NK-92 (cell line): ENCODE measurements around the gene DHCR7.
"Not testable (repeated sequence)": the region's sequence is repeated elsewhere in the genome, so short reads cannot be mapped to it uniquely, and the experiment has no call there.

Source experiments
- DNase-seq: peaks from one replicate; lab custom pipeline; 2025; ENCODE audit not compliant: unreplicated experiment; lab: John Stamatoyannopoulos, UW

Gene DHCR7

DNA sequence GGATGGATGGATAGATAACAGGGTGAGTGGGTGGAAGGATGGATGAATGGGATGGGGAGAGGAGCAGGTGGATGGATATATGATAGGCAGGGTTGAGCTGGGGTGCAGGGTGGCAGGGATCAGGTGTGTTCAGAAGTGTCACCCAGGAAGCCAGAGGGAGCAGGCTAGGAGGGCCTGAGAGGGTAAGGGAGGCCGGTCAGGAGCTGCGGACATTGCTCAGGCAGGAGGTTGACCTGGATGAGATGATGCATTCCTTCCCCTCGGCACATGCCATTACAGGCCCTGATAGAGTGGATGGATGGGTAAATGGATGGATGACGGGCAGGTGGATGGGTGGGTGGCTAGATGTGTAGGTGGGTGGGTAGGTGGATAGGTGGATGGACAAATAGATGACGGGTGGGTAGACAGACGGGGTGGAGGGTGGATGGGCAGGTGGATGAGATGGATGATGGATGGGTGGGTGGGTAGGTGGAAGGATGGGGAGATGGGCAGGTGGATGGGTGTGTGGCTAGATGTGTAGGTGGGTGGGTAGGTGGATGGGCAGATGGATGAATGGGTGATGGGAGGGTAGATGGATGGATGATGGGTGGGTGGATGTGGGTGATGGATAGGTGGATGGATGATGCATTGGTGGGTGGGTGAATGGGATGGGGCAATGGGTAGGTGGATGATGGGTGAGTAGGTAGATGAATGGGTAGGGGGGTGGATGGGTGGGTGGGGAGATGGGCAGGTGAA lies 8.0 kb downstream of the DHCR7 start:
- DNase-seq: no peak

DNA sequence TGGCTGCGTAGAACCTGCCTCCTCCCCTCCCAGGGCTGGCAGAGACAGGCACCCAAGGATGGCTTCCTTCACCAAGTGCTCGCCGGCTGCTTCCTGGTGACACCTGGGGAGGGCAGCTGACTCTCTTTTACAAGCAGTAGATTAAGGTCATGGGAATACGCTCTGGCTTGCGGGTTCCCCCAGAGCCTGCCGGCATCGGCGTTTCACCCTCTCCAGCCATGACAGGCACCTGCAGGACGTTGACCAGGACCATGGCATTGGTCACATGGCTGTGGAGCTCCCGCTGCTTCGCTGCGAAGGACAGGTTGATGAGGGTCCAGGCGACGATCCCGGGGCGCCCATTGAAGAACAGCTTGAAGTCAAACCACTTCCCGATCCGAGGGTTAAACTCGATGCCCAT lies 9.5 kb downstream of the DHCR7 start:
- DNase-seq: no peak

DNA sequence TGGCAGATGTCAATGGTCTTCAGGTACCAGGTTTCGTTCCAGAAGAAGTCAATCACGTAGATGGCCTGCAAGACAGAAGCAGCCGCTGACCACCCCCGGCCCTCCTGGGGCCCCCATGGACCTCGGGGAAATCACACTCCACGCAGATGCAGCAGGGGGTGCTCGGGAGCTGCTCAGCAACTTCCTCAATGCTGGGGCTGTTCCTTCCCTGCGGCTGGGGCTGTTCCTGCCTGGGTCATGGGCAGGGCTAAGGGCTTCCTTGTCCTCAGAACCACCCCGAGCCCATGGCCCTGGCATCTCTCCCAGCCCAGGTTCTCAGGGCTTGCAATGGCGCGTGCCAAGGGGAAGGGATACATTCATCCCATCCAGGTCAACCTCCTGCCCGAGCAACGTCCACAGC lies 10.3 kb downstream of the DHCR7 start:
- no peak for DNase-seq

DNA sequence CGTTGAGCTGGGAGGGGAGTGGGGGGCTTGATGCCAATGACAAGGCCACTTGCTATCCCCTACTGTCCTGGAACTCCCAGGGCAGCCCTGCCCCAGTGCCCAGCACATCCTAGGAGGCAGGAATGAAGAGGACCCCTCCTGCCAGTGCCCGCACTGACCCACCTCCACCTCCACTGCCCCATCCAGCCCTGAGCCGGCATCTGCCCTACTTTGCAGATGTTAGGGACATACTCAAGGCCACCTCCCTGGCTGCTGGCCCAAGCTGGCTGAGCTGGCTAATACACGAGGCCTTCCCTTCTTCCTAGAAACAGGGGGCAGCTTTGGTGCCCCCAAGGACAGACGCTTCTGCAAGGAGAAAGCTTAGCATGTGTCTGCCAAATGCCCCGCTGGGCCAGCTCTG lies 10.8 kb downstream of the DHCR7 start:
- no peak for DNase-seq

DNA sequence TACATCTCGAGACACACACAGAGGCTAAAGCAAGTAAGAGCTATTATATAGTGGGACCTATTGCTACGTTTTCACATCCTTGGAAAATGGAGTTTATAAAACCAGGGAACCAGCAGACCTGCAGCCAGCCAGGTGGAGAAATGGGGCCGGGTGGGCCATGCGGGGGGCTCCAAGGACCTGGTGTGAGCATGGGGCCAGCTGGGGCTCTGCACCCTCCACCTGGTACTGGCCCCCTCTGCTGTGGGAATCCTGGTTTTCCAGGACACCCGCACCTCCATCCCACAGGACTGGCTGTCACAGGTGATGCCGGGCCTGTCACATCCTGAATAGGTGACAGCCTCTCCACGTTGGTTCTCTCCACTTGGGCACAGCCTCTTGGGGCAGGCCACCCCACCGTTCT lies 11.3 kb downstream of the DHCR7 start:
- DNase-seq: no peak

DNA sequence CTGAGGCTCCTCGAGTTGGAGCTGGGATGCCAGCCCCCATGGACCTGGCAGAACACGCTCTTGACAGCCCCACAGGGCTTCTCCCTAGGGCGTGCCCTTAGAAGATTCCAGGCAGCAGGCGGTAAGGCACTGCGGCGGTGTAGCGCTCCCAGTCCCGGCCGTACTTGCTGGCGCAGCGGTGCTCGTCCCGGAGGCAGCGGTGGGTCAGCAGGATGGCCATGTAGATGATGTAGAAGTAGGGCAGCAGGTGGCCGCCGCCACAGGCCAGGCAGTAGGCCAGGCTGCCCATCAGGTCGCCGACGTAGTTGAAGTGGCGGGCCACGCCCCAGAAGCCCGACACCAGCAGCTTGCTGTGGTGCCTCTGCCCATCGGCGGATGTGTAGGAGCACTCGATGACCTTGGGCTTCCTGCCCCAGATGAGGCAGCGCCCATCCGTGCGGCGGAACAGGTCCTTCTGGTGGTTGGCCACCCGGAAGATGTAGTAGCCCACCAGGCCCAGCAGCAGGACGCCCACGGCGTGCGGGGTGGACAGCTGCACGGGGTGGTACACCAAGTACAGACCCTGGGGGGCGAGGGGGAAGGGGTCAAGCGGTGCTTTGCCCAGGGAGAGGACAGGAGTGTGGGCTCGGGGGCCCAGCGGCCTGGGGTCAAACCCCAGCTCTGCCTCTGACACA lies 12.8 kb downstream of the DHCR7 start:
- DNase-seq: no peak

DNA sequence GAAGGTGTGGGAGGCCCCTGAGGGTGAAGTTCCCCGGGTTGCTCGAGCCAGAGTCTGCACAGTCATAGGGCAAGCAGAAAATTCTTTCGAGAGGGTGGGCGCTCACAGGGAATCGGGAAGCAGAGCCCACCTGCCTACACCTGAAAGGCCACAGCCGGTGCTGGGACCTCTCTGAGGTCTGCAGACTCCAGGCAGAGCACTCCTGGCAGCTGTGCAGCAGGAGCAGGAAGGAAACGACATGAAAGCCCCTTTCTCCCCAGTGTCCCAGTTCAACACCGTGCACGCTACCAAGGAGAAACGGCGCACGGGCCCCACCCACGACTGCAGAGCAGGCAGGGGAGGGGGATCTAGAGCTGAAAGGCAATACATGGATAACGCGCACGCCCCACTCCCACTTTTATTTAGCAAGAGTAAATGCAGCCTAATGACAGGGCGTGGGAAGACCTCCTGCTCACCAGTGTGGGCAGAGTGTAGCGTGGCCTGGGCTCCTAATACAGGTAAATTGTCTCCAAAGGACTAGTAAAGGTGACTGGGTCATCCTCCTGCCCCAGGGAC lies 13.5 kb downstream of the DHCR7 start:
- DNase-seq: no peak

DNA sequence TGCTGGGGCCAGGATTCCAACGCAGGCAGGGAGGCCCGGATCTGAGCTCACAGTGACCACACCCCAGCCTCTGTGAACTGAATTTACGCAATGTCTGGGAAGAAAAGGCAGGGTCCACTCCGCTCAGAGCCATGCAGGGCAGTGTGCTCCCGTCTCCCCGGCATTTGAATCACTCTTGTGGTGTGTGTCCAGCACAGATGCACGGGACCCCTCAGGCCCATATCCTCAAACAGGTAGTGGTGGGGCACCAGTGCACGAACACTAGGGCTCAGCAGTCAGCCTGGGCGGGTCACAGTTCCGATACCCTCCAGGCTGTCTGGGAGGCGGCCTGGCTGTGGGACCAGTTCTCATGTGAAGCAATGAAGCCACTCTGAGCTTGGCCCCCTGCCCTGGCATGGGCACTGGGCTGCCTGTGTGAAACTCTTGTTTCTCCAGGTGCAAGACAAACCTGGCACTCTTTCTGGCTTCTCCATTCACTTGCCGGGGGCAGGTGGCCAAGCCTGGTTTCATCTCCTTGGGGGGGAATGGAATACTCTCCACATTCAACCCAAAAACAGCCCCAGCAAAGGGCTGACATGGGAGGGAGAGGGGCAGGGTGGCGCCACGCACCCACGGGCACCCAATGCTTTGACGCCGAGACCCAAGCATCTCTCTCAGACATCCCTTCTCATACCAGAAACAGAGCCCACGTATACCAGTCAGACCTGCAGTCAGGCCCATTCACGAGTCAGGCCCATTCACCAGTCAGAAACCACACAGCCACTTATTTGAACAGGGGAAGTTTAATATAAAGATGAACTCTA lies 14.3 kb downstream of the DHCR7 start:
- DNase-seq: no peak

DNA sequence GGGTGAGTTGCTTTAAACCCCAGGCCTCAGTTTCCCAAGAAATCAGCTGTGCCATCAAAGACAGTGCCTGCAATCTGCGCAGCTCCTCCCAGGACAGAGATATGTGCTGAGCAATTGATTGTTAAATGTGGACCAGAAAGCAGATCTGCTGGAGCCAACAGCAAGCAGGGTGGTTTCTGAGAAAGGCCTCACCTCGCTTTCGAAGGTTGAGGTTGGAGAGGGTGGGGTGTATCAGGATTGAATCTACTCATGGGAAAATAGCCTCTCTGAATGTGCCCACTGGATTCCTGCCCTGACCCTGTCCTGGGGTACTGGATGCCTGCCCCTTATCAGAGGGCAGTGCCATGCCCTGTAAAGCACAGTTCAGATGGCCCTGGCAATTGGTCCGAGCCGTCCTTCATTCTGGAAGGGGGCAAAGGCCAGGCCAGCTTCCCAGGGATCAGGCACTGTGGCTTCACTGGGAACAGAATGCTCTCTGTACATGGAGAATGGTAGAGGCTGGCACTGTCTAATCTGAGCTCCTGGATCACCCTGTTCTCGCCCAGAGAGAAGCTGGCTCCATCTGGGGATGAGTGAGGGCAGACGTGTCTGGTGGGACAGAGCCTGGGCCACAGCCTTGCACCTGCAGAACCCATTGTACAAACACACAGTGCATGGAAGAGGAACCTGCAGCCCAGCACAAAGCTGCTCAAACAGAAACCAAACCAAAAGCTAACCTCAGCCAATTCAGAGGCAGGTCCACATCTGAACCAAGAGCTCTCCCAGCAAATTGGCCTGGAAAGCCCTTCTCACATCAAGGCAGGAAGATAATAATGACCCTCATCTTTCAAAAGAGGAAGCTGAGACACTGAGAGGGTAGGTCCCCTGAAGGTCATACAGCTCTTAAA lies 15.2 kb downstream of the DHCR7 start:
- DNase-seq: no peak

DNA sequence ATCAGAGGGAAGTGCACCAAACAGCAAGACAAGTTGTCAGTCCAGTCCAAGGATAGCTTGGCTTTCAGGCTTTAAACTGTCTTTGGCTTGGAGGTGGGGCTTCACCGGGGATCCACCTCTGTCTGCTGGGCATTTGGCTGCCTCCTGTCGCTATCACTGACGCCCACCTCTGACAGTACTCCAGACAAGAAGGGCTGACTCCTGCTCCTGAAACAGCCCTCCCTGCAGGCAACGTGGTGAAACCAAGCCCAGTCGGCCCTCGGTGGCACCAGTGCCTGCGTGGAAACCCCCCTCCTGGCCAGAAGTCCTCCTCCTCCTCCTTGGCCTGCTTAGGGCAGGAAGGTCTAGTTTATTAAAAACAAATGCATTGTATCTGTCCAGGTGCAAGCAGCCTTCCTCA lies 16.9 kb downstream of the DHCR7 start:
- no peak for DNase-seq

DNA sequence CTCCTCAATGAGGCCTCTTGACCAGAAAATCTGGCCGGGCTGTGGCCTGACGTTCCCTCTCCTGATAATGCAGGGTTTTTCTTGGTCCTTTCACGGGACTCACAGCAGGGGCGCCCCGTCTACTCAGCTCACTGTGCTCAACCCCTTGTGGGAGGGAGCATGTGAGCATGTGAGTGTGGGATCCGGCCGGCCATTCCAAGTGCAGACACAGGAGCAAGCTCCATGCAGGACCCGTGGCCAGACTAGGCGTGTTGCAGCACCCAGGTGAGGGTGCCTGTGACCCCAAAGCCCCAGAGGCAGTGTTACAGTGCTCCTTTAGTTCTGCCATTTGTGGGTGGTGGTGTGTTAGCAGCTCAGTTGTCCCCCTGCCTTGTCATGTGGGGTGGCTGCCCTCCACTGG lies 18.0 kb downstream of the DHCR7 start:
- DNase-seq: no peak

DNA sequence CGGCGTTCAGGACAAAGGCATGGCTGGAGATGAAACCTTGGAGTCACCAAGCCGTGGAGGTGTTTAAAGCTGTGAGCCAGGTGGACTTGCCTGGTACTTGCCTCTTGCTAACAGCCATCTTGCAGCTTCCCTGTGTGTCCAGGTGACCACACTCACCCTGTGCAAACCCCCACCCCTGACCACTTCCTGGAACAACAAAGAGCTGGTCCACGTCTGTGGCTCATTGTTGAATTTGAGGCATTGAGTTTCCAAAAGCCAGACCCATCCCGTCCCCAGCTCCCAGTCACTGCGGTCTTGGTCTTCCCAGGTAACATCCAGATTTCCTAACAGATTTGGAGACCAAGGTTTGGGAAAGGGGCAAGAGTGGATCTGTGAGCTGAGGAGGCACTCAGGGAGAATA lies 18.5 kb downstream of the DHCR7 start:
- DNase-seq: no peak

DNA sequence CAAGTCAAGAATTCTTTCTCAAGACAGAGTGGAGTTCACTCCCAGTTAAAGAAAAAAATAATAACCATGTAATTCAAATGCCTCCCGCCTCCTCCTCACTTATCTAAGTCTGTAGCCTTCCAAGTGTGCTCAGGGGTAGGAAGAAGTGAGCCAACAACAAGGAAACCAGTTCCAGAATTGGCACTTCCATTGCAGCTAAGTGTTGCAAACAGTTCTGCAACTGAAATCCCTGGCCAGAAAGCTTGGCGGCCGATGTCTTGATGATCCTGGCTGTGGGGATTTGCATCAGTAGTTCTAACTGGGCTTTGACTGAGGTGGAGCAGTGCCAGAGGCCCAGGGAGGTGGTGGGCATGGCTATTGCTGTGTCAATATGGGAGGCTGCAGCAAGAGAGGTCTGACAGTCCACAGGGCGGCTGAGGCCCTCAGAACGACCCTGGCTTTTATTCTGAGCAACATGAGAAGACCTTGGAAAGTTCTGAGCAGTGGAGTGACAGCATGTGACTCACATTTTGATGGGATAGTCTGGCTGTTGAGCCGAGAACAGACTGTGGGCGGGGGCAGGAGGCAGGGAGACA lies 19.2 kb downstream of the DHCR7 start:
- no peak for DNase-seq

DNA sequence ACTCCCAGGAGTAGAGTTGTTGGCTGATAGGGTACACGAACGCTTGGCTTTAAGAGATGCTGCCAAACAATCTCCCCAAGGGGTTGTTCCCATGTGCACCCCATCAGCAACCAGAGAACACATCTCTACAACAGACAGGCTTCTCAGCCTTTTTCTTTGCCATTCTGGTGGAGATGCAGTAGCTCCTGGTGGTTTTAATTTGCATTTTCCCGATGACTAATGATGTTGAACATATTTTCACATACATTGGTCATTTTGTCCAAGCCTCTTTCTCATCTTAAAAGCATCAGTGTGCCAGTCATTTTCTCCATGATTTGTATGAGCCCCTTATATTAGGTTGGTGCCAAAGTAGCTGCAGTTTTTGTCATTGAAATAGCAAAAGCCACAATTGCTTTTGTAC lies 21.8 kb downstream of the DHCR7 start:
- DNase-seq: no peak

DNA sequence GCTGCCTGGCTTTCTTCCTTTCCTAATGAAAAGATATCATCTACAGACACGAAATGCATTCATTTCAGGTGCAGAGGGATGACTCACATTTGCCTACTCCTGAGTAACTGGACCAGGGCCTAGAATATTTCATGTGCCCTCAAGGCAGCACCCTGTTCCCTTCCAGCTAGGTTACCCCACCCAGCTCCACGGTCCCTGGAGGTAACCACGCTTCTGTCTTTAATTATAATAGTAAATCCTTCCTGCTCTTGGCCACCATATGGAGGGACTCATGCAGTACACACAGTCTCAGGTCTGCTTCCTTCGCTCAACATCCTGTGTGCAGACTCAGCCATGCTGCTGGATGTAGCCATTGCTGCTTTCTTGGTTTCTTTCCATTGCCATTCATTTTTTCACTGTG lies 22.3 kb downstream of the DHCR7 start:
- no peak for DNase-seq

DNA sequence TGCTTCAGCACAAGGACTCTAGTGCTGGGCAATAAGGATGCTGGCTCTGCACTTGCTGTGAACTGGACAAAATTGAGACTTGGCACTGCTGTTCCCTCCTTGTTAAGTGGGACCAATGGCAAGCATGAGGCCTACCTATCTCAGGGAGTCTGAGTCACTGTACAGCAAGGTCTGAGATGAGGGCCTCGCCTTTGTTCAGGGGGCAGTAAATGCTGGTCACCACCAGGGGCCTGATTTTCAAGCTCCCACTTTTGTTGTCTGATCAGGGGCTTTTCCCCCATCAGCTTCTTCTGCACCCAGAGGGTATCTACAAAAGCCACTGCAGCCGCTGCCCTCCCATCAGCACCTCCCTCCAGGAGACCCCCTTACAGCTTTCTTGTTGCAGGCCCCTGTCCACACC lies 22.8 kb downstream of the DHCR7 start:
- no peak for DNase-seq

DNA sequence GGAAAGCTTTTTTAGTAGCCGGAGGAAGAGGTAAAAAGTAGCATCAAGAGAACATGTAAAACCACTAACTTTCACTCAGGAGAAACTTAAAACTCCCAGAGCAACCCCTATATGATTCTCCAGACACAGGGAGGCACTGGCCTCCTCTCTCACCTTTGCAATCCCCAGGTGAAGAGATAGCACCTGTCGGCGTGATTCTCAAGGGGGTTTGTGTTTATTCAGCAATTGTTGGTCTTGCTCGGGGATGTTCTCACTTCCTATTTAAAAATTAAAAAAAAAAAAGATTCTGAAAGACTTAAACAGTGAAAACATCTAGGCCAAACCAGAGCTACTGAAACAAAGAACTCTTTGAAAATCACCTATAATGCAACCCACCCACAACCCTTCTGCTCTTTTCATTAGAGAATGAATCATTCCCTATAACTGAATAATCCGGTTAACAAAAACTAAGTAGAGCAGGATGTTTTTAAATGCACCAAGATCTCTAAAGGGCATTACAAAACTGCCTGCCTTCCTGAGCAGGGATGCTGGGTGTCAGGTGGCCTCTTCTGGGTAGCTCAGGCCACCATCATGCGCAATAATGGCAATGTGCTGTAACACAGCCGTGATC lies 24.9 kb downstream of the DHCR7 start:
- DNase-seq: no peak

DNA sequence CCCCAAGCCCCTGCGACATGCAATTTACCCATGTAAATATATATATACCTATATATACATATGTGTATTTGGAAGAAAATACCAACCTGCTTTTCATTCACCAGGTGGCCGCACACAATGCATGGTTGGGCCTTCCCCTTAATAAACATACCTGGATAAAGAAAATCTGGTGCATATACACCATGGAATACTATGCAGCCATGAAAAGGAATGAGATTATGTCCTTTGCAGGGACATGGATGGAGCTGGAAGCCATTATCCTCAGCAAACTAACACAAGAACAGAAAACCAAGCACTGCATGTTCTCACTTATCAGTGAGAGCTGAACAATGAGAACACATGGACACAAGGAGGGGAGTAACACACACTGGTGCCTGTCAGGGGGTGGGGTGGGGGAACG lies 25.9 kb downstream of the DHCR7 start:
- DNase-seq: not testable (repeated sequence)

DNA sequence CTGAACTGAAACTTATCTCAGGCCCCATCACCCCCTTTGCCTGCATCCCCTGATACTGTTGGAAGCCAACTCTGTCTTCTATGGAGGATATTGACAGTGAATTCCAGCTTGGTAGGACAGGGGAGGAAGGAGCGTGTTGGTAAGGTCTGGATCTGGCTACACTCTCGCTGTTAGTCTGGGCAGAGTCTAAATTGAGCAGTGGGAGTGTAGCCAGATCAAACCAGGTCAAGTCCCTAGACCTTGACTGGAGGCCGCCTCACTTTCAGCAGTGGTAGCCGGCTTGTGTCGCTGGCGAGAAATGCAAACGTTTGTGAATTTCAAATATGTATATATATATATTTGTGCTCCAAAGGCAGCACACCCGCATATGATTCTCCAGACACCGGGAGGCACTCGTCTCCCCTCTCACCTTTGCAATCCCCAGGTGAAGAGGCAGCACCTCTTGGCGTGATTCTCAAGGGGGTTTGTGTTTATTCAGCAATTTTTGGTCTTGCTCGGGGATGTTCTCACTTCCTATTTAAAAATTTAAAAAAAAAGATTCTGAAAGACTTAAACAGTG lies 26.7 kb downstream of the DHCR7 start:
- DNase-seq: no peak
